Hematopoietic multipotent progenitor cell treated with erythropoietin and hydrocortisone succinate and interleukin-3 and kit ligand, for 17 days (in vitro differentiated cells): ENCODE measurements around the gene CSRP2.

Experiments
- DNase-seq: peaks from one replicate; pipeline ENCODE4 v3.0.0-alpha.2; 2015; ENCODE audit warnings: low spot score

CSRP2 gene

GRCh38 chr12:76891609-76892008, 12.8 kb upstream of the CSRP2 start:
- no peak for DNase-seq

- no peak for DNase-seq
These were observed 11.6 kb upstream of the CSRP2 start for GRCh38 chr12:76890151-76891143.

GRCh38 chr12:76888775-76889174, 10.0 kb upstream of the CSRP2 start:
- no peak for DNase-seq

GRCh38 chr12:76883811-76884210, 5.0 kb upstream of the CSRP2 start:
- no peak for DNase-seq

GRCh38 chr12:76883151-76883550, 4.3 kb upstream of the CSRP2 start:
- no peak for DNase-seq

- no peak for DNase-seq
These were observed 3.5 kb upstream of the CSRP2 start for GRCh38 chr12:76882367-76882766.

- no peak for DNase-seq
These were observed 2.3 kb upstream of the CSRP2 start for GRCh38 chr12:76881142-76881541.

- DNase-seq, result no peak
These were observed 1.8 kb upstream of the CSRP2 start for GRCh38 chr12:76880519-76881023.

- DNase-seq, result no peak
These were observed 1.1 kb upstream of the CSRP2 start for GRCh38 chr12:76879710-76880518.

- DNase-seq, result no peak
These were observed 520 bp downstream of the CSRP2 start for GRCh38 chr12:76878099-76878898.

GRCh38 chr12:76876696-76877229, 2.1 kb downstream of the CSRP2 start:
- no peak for DNase-seq

GRCh38 chr12:76874491-76875190, 4.2 kb downstream of the CSRP2 start:
- DNase-seq, result no peak

GRCh38 chr12:76874027-76874426, 4.8 kb downstream of the CSRP2 start:
- DNase-seq, result no peak

GRCh38 chr12:76872415-76872814, 6.4 kb downstream of the CSRP2 start:
- DNase-seq, result no peak

GRCh38 chr12:76871742-76872141, 7.1 kb downstream of the CSRP2 start:
- DNase-seq, result no peak

- no peak for DNase-seq
These were observed 7.7 kb downstream of the CSRP2 start for GRCh38 chr12:76871082-76871481.

- DNase-seq, result no peak
These were observed 12.1 kb downstream of the CSRP2 start for GRCh38 chr12:76866726-76867125.

GRCh38 chr12:76866151-76866567, 12.7 kb downstream of the CSRP2 start:
- no peak for DNase-seq

- DNase-seq, result no peak
These were observed 13.9 kb downstream of the CSRP2 start for GRCh38 chr12:76864791-76865400.

- DNase-seq, result no peak
These were observed 15.0 kb downstream of the CSRP2 start for GRCh38 chr12:76863837-76864236.
